Liver (tissue), 2 donors: ENCODE data around the gene TBC1D24.

Experiments used
- MAX ChIP-seq: IDR thresholded peaks from 2 replicates; pipeline ENCODE4 v1.6.1; 2016; ENCODE audit warnings: antibody characterized with exemption
- YY1 ChIP-seq: IDR thresholded peaks from 2 replicates; pipeline ENCODE4 v1.6.1; 2016; ENCODE audit warnings: antibody characterized with exemption, mild to moderate bottlenecking
- TF ChIP-seq, protein P1 (sequence below): fragments of 150-350 bp; IDR thresholded peaks from 2 replicates; pipeline ENCODE4 v1.5.1; 2017; ENCODE audit warnings: improper control_type of control experiment, low read depth, low read length; ENCODE audit not compliant: missing input control
- donor health status: healthy.

GRCh38 chr16:2467528-2468232 lies 7.2 kb upstream of the TBC1D24 start:
- TF ChIP-seq MAX (no peak), YY1 (no peak)
- TF ChIP-seq, protein P1, sequence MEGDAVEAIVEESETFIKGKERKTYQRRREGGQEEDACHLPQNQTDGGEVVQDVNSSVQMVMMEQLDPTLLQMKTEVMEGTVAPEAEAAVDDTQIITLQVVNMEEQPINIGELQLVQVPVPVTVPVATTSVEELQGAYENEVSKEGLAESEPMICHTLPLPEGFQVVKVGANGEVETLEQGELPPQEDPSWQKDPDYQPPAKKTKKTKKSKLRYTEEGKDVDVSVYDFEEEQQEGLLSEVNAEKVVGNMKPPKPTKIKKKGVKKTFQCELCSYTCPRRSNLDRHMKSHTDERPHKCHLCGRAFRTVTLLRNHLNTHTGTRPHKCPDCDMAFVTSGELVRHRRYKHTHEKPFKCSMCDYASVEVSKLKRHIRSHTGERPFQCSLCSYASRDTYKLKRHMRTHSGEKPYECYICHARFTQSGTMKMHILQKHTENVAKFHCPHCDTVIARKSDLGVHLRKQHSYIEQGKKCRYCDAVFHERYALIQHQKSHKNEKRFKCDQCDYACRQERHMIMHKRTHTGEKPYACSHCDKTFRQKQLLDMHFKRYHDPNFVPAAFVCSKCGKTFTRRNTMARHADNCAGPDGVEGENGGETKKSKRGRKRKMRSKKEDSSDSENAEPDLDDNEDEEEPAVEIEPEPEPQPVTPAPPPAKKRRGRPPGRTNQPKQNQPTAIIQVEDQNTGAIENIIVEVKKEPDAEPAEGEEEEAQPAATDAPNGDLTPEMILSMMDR, result no peak
